Lower lobe of right lung (tissue), 2 donors: ENCODE results near the gene ANKRD11. TPM values are rescaled to one million over a fixed set of nuclear protein-coding genes. Genes with fewer than 3 reads are reported as not detected.

Experiments used
- ATAC-seq, 2 donors: fragments of 200-7000 bp; cut with Tn5 transposase; one replicate each; pipeline ENCODE4 v1.9.1; 2020 to 2022; ENCODE audit warnings: mild to moderate bottlenecking in 2 of 2, moderate library complexity in 2 of 2
- DNase-seq: peaks from one replicate; pipeline ENCODE4 v3.0.0-alpha.2; 2020
- H3K27ac ChIP-seq: fragments of 200-600 bp; one replicate; pipeline ENCODE4 v1.8.0; 2022
- H3K27me3 ChIP-seq: fragments of 200-600 bp; one replicate; pipeline ENCODE4 v1.8.0; 2022; ENCODE audit warnings: low read depth
- H3K36me3 ChIP-seq: fragments of 200-600 bp; one replicate; pipeline ENCODE4 v1.8.0; 2022; ENCODE audit warnings: mild to moderate bottlenecking
- H3K4me1 ChIP-seq: fragments of 200-600 bp; one replicate; pipeline ENCODE4 v1.8.0; 2022
- H3K4me3 ChIP-seq: fragments of 200-600 bp; one replicate; pipeline ENCODE4 v1.8.0; 2022; ENCODE audit warnings: mild to moderate bottlenecking
- H3K9me3 ChIP-seq: fragments of 200-600 bp; one replicate; pipeline ENCODE4 v1.8.0; 2022
- intact Hi-C: fragments of 100-400 bp; cut with DNase I; formaldehyde crosslinking; loops from one replicate; pipeline ENCODE4 v1.11.0; 2022
- total RNA-seq: library from RNA; stranded (reverse); fragmentation: NEBNext Ultra II Directional; extraction: Animal tissue kit (Norgen Biotek cat#: 25700); gene quantifications from one replicate; pipeline ENCODE4 v1.2.1, GENCODE V29; 2021
- TF ChIP-seq, protein P1 (sequence below): fragments of 200-600 bp; IDR thresholded peaks from one replicate; pipeline ENCODE4 v1.8.0; 2022; ENCODE audit warnings: antibody characterized with exemption, mild to moderate bottlenecking
- donor health status: DM: no; HTN: yes; CAD: no; lungs with severe emphysema.

ANKRD11 gene
- total RNA-seq, 1 donor from 2014 or later: 127 TPM

GRCh38 chr16:89273741-89274472 lies 216.5 kb downstream of the ANKRD11 start:
- Histone ChIP-seq H3K4me1 (no peaks in the 10 kb centered on the region), H3K27ac (no peak overlapping the region), H3K36me3 (peaks cover 100% of the 10 kb centered on the region), H3K9me3 (no peaks in the 10 kb centered on the region), H3K4me3 (no peak overlapping the region), H3K27me3 (no peaks in the 10 kb centered on the region)
- intact Hi-C loops: no loop called here
- ATAC-seq: no peak
- TF ChIP-seq, protein P1, sequence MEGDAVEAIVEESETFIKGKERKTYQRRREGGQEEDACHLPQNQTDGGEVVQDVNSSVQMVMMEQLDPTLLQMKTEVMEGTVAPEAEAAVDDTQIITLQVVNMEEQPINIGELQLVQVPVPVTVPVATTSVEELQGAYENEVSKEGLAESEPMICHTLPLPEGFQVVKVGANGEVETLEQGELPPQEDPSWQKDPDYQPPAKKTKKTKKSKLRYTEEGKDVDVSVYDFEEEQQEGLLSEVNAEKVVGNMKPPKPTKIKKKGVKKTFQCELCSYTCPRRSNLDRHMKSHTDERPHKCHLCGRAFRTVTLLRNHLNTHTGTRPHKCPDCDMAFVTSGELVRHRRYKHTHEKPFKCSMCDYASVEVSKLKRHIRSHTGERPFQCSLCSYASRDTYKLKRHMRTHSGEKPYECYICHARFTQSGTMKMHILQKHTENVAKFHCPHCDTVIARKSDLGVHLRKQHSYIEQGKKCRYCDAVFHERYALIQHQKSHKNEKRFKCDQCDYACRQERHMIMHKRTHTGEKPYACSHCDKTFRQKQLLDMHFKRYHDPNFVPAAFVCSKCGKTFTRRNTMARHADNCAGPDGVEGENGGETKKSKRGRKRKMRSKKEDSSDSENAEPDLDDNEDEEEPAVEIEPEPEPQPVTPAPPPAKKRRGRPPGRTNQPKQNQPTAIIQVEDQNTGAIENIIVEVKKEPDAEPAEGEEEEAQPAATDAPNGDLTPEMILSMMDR: no peak
- DNase-seq: no peak

- no peak for ATAC-seq
- Histone ChIP-seq H3K4me3 (no peak overlapping the region), H3K9me3 (no peaks in the 10 kb centered on the region), H3K27me3 (no peaks in the 10 kb centered on the region), H3K4me1 (no peaks in the 10 kb centered on the region), H3K27ac (no peak overlapping the region), H3K36me3 (peaks cover 93% of the 10 kb centered on the region)
- TF ChIP-seq, protein P1: no peak
- intact Hi-C loops: no loop called here
- DNase-seq: no peak
Measured at GRCh38 chr16:89272631-89273030, 217.7 kb downstream of the ANKRD11 start.

DNA sequence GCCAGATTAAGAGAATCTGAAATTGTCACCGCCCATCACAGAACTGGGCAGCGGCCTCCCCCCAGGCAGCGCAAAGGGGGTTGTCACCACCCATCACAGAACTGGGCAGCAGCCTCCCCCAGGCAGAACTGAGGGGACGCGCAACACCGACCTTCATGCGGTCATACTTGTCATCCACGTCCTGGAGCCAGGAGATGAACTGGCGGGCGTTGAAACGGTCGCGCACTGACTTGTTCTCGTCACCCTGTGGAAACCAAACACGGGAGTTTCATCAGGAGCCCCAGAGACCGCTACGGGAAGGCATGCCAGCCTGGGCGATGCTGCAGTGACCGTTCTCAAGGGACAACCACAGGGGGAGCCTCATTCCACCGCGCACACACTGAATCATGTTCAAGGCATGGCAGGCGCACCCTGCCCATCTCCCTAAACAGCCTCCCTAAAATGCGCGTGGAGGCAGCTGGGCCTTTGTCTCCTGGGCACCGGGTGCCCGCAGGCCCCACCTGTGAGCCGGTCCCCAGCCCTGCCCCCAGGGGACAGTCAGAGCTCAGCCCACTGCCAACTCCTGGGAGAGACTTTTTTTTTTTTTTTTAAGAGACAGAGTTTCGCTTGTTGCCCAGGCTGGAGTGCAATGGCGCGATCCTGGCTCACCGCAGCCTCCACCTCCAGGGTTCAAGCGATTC lies 219.6 kb downstream of the ANKRD11 start:
- intact Hi-C loops: no loop called here
- peaks cover 88% of the 10 kb centered on the region for H3K36me3 ChIP-seq
- H3K9me3 ChIP-seq: no peaks in the 10 kb centered on the region
- no peaks in the 10 kb centered on the region for H3K27me3 ChIP-seq
- DNase-seq (no peak), ATAC-seq (no peak)
- H3K4me3 ChIP-seq: no peak overlapping the region
- H3K4me1 ChIP-seq: no peaks in the 10 kb centered on the region
- TF ChIP-seq, protein P1: no peak
- H3K27ac ChIP-seq: no peak overlapping the region

DNA sequence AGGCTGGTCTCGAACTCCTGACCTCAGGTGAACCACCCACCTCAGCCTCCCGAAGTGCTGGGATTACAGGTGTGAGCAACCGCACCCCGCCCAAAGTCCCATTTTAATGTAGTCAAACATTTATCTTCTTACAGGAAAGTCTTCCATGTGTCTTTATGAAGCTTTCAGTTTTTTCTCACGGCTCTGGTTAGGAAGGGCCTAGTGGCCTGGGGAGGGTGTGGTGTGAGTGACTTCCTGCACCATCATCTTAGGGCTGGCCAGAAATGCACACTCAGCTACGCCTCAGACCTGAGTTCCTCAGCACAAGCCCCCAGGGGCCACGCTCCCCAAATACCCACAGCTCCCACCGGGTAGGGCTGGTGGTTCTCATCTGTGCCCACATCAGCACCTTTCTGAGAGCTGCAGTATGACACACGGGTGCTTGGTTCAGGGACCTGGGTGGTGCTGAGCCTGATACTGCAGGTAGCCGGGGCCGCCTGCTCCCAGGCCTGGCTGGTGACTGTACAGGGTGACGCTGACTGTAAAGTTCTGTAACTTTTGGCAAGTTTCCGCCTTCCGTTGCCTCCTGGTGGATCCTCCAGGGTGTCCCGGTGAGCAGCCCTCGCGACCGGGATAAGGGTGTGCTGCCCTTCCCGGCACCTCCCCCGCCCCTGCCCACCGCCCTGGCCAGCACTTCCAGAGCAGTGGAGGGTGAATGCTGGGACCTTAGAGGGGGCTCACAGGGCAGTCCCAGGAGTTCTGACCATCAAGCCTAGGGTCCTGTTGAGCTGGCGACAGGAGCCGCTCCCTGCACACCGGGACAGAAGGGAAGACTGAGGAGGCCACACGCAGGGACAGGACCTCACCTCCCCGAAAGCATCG lies 220.3 kb downstream of the ANKRD11 start:
- Histone ChIP-seq H3K36me3 (peaks cover 88% of the 10 kb centered on the region), H3K27ac (no peak overlapping the region), H3K4me1 (no peaks in the 10 kb centered on the region), H3K27me3 (no peaks in the 10 kb centered on the region), H3K4me3 (no peak overlapping the region), H3K9me3 (no peaks in the 10 kb centered on the region)
- DNase-seq (no peak), ATAC-seq (no peak)
- intact Hi-C loops: no loop called here
- TF ChIP-seq, protein P1: no peak

DNA sequence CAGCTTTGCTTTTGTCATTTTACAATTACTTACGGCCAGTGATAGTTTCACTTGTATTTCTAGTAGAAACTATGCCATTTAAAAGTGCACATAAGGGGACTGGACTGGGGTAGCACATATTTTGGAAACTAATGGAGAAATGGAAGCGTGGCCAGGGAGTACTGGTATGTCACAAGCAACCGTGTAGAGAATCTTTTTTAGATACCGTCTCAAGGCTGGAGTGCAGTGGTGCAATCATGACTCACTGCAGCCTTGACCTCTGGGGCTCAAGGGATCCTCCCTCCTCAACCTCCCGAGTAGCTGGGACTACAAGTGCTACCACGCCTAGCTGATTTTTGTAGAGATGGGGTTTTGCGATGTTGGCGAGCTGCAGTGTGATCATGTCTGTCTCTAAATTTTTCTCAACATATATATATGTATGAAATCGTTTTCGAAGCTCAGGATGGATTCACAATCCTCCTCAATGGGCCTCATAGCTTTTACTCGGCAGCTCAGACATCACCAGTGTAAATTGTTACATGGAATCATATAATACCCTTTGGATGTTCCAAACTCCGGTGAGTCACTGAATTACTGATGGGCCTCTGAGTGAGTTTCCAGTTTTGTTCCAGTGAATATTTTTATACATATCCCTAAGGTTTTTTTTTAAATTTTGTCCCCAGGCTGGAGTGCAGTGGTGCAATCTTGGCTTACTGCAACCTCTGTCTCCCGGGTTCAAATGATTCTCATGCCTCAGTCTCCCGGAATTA lies 221.2 kb downstream of the ANKRD11 start:
- no peak for ATAC-seq
- H3K36me3 ChIP-seq: peaks cover 83% of the 10 kb centered on the region

More for the DNA sequence above, 221.2 kb downstream of the ANKRD11 start:
- H3K27ac ChIP-seq: no peak overlapping the region
- H3K4me1 ChIP-seq: no peaks in the 10 kb centered on the region
- H3K4me3 ChIP-seq: no peak overlapping the region
- intact Hi-C loops: no loop called here
- DNase-seq: no peak
- no peaks in the 10 kb centered on the region for H3K27me3 ChIP-seq
- no peaks in the 10 kb centered on the region for H3K9me3 ChIP-seq
- TF ChIP-seq, protein P1: no peak
